ENCODE measurements around the gene RNF138. TPM values are rescaled to one million over a fixed set of nuclear protein-coding genes. Genes with fewer than 3 reads are reported as not detected.

Gene RNF138
- total RNA-seq, 1 experiment from 2014 or later: 20.2 TPM

DNA sequence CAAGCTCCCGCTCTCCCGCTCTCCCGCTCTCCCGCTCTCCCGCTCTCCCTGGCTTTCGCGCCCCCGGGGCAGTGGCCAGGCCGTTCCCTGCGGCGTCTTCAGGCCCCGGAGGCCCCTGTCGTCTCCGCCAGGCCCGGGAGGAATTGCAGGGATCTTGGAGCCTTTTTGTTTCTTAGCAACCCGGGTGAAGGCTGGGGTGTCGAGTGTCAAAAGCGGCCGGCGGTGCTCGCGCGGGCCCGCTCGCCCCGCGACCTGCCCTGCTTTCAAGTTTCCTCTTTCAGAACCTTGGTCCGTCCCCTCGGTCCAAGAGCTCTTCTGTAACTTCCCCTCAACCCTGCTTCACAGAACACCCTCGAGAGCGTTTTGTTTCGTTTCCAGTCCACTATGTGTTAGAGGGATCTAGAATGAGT, 1.4 kb downstream of the RNF138 start:
- in situ Hi-C loops (cut with HindIII; ENCODE audit: low pct_unique_long_range_greater_than_20kb, low sequenced_read_pairs): no loop called here
- DNase-seq (ENCODE audit: low read depth): no peak

DNA sequence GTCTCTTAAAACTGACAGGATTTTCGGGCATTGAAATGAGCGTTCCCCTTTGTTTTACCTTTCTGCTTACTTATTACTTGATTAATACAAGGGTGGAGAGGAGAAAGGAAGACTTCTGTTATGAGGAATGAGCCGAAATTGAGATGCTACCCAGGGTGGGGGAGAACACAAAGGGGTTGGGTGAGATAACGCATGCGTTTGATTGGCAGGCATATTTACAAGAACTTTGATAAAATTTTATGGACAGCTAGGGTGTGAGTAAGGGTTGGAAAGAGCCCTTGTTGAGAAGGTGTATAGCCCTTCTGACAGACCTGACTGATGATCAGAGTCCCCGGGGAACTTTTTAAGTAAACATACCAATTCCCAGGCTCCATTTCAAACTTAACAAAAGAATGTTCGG, 1.8 kb downstream of the RNF138 start:
- in situ Hi-C loops (cut with HindIII; ENCODE audit: low pct_unique_long_range_greater_than_20kb, low sequenced_read_pairs): no loop called here
- DNase-seq (ENCODE audit: low read depth): no peak

DNA sequence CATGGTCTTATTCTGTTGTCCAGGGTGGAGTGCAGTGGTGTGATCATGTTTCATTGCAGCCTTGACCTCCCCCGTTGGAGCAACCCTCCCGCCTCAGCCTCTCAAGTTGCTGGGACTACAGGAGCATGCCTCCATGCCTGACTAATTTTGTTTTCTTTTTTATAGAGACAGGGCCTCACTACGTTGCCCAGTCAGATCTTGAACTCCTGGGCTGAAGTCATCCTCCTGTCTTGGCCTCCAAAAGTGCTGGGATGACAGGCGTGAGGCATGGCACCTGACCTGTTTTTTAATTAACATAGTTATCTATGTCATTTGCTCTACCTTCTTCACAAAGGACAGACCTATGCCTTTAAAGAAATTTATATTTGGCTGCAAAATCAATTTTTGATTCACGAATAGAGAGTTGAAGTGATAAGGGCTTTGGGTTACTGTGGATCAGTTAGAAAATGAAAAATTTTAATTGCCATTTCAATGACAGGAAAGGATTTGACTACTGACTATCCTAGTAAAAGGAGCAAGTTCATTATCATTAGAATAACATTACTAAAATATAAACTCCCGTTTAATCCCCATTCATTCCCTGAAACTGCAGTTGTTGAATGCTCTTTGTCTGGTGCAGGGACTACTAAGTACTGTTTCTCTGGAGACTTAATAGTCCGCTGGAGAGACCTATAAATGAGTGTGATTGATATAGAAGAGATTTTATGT, 3.7 kb downstream of the RNF138 start:
- in situ Hi-C loops (cut with HindIII; ENCODE audit: low pct_unique_long_range_greater_than_20kb, low sequenced_read_pairs): no loop called here
- DNase-seq (ENCODE audit: low read depth): peak; percentile 3

DNA sequence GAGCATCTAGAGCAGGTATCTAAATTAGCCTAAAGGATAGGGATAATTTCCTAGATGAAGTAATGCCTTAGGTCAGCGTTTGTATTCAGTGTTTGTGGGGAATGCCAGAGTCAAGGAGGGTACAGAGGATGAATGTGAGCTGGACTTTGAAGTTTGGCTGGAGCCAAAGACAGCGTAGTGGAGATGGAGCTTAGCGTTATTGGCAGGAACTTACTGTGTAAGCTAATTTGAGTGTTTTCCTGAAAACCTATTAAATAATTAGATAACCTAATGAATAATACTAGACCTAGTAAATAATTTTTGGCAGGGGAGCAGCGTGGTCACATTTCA, 4.2 kb downstream of the RNF138 start:
- no peak for DNase-seq (ENCODE audit: low read depth)
- in situ Hi-C loops (cut with HindIII; ENCODE audit: low pct_unique_long_range_greater_than_20kb, low sequenced_read_pairs): no loop called here

DNA sequence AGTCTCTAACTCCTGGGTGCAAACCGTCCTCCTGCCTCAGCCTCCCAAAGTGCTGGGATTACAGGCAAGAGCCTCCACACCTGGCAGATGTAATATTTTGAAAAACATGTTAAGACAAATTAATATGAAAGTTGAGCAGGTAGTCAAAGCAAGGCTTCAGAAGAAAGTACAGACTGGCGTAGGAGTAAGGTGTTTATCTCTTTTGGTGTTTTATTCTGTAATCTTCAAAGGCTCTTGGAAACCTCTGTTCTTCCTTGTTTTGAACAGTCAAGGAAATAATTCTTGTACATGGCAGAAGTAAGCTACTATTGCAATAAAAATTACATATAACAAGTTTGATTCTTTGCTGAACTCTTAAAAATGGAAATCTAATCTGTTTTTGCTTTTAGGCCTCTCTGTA, 5.3 kb downstream of the RNF138 start:
- in situ Hi-C loops (cut with HindIII; ENCODE audit: low pct_unique_long_range_greater_than_20kb, low sequenced_read_pairs): no loop called here
- no peak for DNase-seq (ENCODE audit: low read depth)

DNA sequence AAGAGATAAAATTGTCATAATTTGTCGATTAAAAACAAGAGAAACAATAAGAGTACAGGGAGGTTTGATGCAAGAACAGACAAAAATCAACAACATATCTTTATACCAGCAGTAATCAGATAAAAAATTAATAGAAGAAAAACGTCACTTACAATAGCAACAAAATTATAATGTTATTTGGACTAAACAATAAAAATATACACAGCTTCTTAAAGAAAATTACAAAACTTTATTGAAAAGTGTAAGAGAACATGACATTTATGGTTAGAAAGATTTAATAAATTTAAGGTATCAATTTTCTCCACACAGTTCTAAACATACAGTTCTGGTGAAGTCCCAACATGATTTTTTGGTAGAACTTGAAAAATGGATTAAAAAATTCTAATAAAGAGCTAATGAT, 12.8 kb downstream of the RNF138 start:
- no peak for DNase-seq (ENCODE audit: low read depth)
- in situ Hi-C loops (cut with HindIII; ENCODE audit: low pct_unique_long_range_greater_than_20kb, low sequenced_read_pairs): no loop called here

DNA sequence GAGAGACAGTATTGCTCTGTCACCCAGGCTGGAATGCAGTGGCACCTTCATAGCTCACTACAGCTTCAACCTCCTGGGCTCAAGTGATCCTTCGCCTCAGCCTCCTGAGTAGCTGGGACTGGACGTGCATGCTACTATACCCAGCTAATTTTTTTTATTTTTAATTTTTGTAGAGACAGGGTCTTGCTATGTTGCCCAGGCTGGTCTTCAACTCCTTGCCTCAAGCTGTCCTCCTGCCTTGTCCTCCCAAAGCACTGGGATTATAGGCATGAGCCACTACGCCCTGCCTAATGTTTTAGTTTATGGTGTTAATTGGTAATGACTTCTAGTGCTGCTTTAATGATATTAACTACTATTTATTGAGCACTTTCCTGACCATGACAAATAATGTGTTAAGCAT, 18.3 kb downstream of the RNF138 start:
- in situ Hi-C loops (cut with HindIII; ENCODE audit: low pct_unique_long_range_greater_than_20kb, low sequenced_read_pairs): no loop called here
- DNase-seq (ENCODE audit: low read depth): no peak

DNA sequence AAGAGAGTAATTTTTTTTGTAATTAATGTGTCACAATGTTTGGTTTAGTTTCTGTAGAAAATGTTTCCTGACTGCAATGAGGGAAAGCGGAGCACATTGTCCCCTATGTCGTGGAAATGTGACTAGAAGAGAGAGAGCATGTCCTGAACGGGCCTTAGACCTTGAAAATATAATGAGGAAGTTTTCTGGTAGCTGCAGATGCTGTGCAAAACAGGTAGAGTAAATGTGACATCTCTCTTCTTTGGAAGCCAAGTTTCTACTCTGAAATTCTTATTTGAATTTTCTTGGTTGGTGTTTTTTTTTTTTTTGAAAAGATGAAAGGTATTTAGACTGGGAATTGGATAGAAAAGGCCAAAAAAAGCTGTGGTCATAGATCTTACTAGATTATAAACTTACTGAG, 20.0 kb downstream of the RNF138 start:
- in situ Hi-C loops (cut with HindIII; ENCODE audit: low pct_unique_long_range_greater_than_20kb, low sequenced_read_pairs): no loop called here
- DNase-seq (ENCODE audit: low read depth): no peak

DNA sequence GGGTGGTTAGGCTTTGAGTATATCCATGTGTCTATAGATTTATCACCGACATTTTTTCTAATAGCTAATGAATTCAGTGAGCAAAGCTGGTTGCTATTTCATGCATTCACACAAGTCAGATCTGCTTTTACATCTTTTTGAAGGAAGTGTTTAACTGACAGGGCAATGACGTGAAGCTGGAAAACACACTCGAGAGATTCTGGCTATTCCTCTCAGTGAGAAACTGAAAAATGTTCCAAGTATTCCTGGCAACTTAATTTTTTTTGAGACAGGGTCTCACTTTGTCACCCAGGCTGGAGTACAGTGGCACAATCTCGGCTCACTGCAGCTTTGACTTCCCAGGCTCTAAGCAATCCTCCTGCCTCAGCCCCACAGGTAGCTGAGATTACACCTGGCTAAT, 21.2 kb downstream of the RNF138 start:
- in situ Hi-C loops (cut with HindIII; ENCODE audit: low pct_unique_long_range_greater_than_20kb, low sequenced_read_pairs): no loop called here
- no peak for DNase-seq (ENCODE audit: low read depth)

DNA sequence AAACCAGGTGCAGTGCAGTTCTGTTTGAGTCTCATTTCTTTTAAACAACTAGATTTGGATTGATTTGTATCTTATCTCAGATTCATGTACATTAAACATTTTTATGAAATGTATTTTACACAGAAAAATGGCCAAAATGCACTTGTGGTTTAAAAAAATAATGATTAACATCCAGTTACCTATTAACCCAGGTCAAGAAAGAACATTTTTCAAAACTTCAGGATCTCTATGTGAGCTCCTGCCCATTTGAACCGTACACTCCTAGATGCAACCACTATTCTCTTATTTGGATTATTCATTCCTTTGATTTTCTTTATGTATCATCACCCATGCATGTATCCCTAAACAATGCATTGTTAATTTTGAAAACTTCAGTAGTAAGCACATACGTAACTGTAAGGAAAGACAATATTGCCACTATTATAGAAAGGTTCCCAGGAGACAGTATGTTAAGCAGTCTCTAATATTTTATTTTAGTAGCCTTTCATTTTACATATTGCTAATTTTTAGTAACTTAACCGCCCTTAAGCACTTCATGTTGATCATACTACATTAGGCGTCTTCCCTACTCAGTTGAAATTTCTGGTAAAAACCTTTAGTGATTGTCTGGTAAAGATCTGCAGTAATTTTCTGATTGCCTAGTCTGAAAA, 22.7 kb downstream of the RNF138 start:
- DNase-seq (ENCODE audit: low read depth): no peak
- in situ Hi-C loops (cut with HindIII; ENCODE audit: low pct_unique_long_range_greater_than_20kb, low sequenced_read_pairs): no loop called here

DNA sequence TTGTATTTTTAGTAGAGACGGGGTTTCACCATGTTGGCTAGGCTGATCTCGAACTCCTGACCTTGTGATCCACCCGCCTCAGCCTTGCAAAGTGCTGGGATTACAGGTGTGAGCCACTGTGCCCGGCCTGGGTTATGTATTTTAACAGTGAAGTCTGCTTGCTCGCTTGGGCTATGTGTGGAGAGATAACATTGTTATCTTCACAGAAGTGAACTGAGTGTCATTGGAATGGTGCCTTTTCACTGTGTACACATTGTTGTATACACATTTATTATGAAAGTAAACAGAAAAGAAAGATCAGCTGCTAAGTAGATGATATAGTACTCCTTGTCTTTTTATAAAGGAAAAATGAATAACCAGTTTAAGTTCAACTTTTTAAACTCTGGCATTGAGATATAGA, 30.4 kb downstream of the RNF138 start:
- no peak for DNase-seq (ENCODE audit: low read depth)
- in situ Hi-C loops (cut with HindIII; ENCODE audit: low pct_unique_long_range_greater_than_20kb, low sequenced_read_pairs): no loop called here

DNA sequence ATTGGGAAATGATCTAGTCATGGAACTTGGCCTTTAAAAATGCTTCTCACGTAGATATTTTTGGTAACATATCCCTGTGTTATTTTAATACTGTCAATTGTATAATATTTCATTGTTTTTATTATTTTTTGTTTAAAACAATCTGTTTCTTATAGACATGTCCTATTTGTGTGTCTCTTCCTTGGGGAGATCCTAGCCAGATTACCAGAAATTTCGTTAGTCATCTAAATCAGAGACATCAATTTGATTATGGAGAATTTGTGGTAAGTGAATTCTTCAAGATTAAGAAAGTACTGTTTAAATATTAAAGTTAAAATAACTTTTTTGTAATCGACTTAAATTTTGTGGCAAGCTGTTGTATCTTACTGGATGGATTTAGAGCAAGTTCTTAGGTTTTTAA, 34.9 kb downstream of the RNF138 start:
- in situ Hi-C loops (cut with HindIII; ENCODE audit: low pct_unique_long_range_greater_than_20kb, low sequenced_read_pairs): no loop called here
- DNase-seq (ENCODE audit: low read depth): no peak

DNA sequence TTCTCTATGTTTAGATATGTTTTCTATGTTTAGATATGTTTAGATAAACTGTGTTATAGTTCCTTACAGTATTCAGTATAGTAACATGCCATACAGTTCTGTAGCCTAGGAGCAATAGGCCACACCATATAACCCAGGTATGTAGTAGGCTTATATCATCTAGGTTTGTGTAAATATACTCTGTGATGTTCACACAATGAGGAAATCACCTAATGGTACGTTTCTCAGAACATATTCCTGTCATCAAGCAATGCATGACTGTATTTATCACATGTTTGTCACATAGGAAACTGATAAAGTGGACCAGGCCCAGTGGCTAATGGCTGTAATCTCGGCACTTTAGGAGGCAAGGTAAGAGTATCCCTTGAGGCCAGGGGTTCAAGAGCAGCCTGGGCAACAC, 44.0 kb downstream of the RNF138 start:
- DNase-seq (ENCODE audit: low read depth): no peak
- in situ Hi-C loops (cut with HindIII; ENCODE audit: low pct_unique_long_range_greater_than_20kb, low sequenced_read_pairs): no loop called here

DNA sequence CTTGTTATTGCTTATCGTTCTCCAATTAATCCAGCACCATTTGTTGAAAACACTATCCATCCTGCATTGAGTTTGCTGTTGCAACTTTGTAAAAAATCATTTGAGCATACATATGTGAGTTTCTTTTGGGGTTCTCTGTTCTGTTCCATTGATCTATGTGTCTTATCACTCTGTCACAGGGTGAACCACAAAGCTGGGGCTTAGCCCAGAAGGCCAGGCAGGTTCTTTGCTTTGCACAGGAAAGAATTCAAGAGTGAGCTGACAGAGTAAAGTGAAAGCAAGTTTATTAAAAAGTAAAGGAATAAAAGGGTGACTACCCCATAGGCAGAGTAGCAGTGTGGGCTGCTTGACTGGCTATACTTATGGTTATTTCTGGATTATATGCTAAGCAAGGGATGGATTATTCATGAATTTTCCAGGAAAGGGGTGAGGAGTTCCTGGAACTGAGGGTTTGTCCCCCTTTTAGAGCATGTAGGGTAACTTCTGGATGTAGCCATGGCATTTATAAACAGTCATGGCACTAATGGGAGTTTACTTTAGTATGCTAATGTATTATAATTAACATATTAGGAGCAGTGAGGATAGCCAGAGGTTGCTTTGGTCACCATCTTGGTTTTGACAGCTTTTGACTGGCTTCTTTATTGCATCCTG, 46.8 kb downstream of the RNF138 start:
- in situ Hi-C loops (cut with HindIII; ENCODE audit: low pct_unique_long_range_greater_than_20kb, low sequenced_read_pairs): no loop called here
- DNase-seq (ENCODE audit: low read depth): no peak

DNA sequence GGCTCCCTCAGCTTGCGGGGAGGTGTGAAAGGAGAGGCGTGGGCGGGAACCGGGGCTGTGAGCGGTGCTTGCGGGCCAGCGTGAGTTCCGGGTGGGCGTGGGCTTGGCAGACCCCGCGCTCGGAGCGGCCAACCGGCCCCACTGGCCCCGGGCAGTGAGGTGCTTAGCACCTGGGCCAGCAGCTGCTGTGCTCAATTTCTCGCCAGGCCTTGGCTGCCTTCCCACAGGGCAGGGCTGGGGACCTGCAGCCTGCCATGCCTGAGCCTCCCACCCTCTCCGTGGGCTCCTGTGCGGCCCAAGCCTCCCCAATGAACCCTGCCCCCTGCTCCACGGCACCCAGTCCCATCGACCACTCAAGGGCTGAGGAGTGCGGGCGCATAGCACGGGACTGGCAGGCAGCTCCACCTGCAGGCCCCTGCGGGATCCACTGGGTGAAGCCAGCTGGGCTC, 48.2 kb downstream of the RNF138 start:
- in situ Hi-C loops (cut with HindIII; ENCODE audit: low pct_unique_long_range_greater_than_20kb, low sequenced_read_pairs): no loop called here
- DNase-seq (ENCODE audit: low read depth): no peak

DNA sequence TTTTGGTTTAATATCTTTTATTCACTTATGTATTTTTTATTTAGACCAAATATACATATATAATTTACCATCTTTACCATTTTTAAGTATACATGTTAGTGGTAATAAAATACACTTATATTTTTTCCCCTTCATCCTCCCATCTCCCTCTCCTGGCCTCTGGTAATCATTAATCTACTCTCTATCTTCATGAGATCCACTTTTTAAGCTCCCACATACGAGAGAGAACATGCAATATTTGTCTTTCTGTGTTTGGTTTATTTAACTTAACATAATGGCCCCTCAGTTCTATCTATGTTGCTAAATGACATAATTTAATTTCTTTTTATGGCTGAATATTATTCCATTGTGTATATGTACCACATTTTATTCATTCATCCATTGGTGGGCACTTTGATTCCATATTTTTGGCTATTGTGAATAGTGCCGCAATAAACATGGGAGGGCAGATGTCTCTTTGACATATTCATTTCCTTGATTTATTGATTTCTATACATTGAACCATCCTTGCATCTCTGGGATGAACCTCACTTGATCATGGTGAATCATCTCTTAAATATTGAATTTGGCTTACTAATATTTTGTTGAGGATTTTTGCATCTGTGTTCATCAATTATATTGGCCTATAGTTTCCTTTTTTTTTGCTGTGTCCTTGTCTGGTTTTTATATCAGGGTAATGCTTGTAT, 56.7 kb downstream of the RNF138 start:
- no peak for DNase-seq (ENCODE audit: low read depth)
- in situ Hi-C loops (cut with HindIII; ENCODE audit: low pct_unique_long_range_greater_than_20kb, low sequenced_read_pairs): no loop called here

DNA sequence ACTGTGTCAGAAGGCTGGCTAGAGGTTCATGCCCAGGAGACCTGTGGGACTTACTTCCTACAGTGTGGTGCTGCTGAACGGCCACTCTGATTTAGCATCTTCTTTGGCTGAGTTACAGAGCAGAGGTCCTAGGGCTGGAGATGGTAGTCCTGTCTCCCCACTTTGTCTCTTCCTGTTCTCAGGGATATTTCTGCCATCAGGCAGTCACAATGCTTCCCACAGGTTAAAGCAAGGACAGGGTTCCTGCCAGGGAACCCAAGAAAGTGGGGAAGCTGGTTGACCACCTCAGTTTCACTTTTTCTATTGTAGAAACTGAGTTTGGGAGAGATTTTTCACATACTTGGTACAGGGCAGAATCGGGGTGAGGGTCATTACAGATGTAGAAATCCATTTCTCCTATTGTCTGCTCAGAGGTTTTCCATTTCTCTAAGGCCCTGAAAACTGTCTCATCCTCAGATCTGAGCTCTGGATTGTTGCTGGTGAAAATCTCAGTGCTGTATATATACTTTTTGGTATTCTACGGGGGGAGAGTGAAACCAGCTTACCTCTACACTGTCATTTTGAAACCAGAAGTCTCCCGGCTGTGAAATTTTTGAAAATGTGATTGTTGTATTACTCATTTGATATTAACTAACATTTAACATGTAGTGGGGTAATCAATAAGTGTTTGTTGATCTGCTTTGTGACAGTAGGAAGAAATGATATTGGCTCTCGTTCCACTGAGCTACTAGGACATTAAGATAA, 61.2 kb downstream of the RNF138 start:
- no peak for DNase-seq (ENCODE audit: low read depth)
- in situ Hi-C loops (cut with HindIII; ENCODE audit: low pct_unique_long_range_greater_than_20kb, low sequenced_read_pairs): no loop called here

DNA sequence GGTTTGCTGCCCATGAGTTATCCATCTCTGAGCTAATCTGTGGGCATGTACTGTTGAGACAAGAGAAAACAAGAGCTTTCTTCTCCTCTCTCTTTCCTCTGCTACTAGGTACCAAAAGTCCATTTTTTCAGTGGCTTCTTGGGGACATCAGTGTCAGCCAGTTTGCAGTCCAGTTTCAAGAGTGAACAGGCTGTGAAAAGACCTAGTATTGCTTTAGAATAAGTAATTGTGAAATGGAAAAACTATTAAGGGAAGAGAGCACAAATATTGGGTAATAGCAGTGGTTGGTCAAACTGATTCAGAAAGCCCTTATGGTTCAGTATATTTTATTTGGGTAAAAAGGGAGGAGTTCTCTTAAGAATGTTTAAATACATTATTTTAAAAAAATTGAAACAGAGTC, 65.2 kb downstream of the RNF138 start:
- DNase-seq (ENCODE audit: low read depth): no peak
- in situ Hi-C loops (cut with HindIII; ENCODE audit: low pct_unique_long_range_greater_than_20kb, low sequenced_read_pairs): no loop called here

DNA sequence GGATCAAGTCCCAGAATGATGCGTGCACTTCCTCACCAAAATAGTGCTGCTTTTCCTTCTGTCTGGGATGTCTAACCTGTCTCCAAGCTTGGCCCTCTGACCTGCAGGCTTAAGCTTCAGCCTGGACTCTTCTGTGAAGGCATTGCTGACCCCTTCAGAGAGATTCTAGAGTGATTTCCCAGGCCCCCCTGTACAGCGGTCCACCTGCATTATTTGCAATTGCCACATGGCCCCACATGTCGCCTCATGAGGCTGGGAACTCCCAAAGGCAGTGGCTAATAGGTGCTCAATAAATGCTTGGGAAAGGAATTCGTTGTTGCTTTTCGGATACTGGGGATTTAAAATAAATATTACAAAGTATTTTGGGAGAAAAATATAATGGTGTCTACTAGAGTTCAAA, 65.9 kb downstream of the RNF138 start:
- in situ Hi-C loops (cut with HindIII; ENCODE audit: low pct_unique_long_range_greater_than_20kb, low sequenced_read_pairs): no loop called here

More for the DNA sequence above, 65.9 kb downstream of the RNF138 start:
- no peak for DNase-seq (ENCODE audit: low read depth)
